GM23338 (cell line): ENCODE measurements around the gene RASAL3.

Experiments
- CREB1 ChIP-seq: fragments of 250-450 bp; sonication (Bioruptor Pico); IDR thresholded peaks from 2 replicates; pipeline ENCODE4 v1.5.0; 2020; ENCODE audit warnings: low read depth, mild to moderate bottlenecking, moderate library complexity
- CTCF ChIP-seq, 2 experiments: fragments of 200-600 bp in 1 of 2; sonication (generic) in 1 of 2; conservative IDR thresholded peaks; 2 replicates each; pipeline versions ENCODE4 v1.5.1 to v1.6.1; 2016 to 2017; ENCODE audit warnings: antibody characterized with exemption in 2 of 2, low read depth in 2 of 2, mild to moderate bottlenecking in 2 of 2, moderate library complexity in 1 of 2
- ETS1 ChIP-seq: IDR thresholded peaks from 2 replicates; pipeline ENCODE4 v1.6.1; 2016; ENCODE audit warnings: antibody characterized with exemption
- EZH2 ChIP-seq: fragments of 200-600 bp; sonication (generic); IDR thresholded peaks from one replicate; pipeline ENCODE4 v1.8.0; 2017; ENCODE audit warnings: antibody characterized with exemption, mild to moderate bottlenecking, low read depth; ENCODE audit not compliant: unreplicated experiment
- EZH2phosphoT487 ChIP-seq: fragments of 200-600 bp; sonication (generic); IDR thresholded peaks from one replicate; pipeline ENCODE4 v1.8.1; 2018; ENCODE audit warnings: antibody characterized with exemption; ENCODE audit not compliant: unreplicated experiment
- JUNB ChIP-seq: IDR thresholded peaks from one replicate; pipeline ENCODE4 v1.6.1; 2016; ENCODE audit warnings: antibody characterized with exemption; ENCODE audit not compliant: unreplicated experiment
- NANOG ChIP-seq: IDR thresholded peaks from 2 replicates; pipeline ENCODE4 v1.6.1; 2016; ENCODE audit warnings: antibody characterized with exemption, borderline replicate concordance
- POLR2AphosphoS5 ChIP-seq: IDR thresholded peaks from 2 replicates; pipeline ENCODE4 v1.6.1; 2016; ENCODE audit warnings: antibody characterized with exemption, low read depth
- REST ChIP-seq: IDR thresholded peaks from one replicate; pipeline ENCODE4 v1.6.1; 2018; ENCODE audit warnings: antibody characterized with exemption; ENCODE audit not compliant: unreplicated experiment
- STAT1 ChIP-seq: IDR thresholded peaks from one replicate; pipeline ENCODE4 v1.6.1; 2016; ENCODE audit warnings: antibody characterized with exemption; ENCODE audit not compliant: unreplicated experiment

GRCh38 chr19:15461694-15462093 lies 2.6 kb downstream of the RASAL3 start:
- TF ChIP-seq EZH2phosphoT487 (no peak), STAT1 (no peak), NANOG (no peak), POLR2AphosphoS5 (no peak), CTCF (conservative IDR thresholded peaks at IDR 0.05; ENCODE audit: low read depth in 2 of 2) (no peak), EZH2 (no peak), JUNB (no peak), REST (no peak), CREB1 (CRISPR knock-in tag) (no peak), ETS1 (no peak)
